Fibroblast of lung (primary cell): ENCODE measurements around the gene LPIN2.

Experiments
- CTCF ChIP-seq, 2 donors: IDR thresholded peaks in 1 of 2; conservative IDR thresholded peaks in 1 of 2; 1 replicate in 1 of 2; 2 replicates in 1 of 2; pipeline ENCODE4 v1.5.1; 2011 to 2012; ENCODE audit warnings: low read length in 2 of 2, control low read depth in 1 of 2, inconsistent platforms in 1 of 2, low read depth in 1 of 2, mild to moderate bottlenecking in 1 of 2
- EZH2 ChIP-seq: IDR thresholded peaks from 2 replicates; pipeline ENCODE4 v1.5.1; 2012; ENCODE audit warnings: low read length, control low read depth, mild to moderate bottlenecking; ENCODE audit errors: missing control alignments

- TF ChIP-seq CTCF (conservative IDR thresholded peaks at IDR 0.05 in 1 of 2, IDR thresholded peaks at IDR 0.05 in 1 of 2; ENCODE audit: low read depth in 1 of 2, low read length in 2 of 2) (no peak), EZH2 (no peak)
Observed at GRCh38 chr18:3002732-3003131, 10.2 kb downstream of the LPIN2 start.
